ENCODE results near the gene PRICKLE2.

PRICKLE2 gene

GRCh38 chr3:64125561-64125960 lies 99.7 kb downstream of the PRICKLE2 start:
- no peak for DNase-seq

GRCh38 chr3:64123931-64124330 lies 101.3 kb downstream of the PRICKLE2 start:
- DNase-seq, result no peak

- DNase-seq, result no peak
Measured at GRCh38 chr3:64122476-64122875, 102.8 kb downstream of the PRICKLE2 start.

- no peak for DNase-seq
Measured at GRCh38 chr3:64121750-64122311, 103.4 kb downstream of the PRICKLE2 start.

- DNase-seq, result no peak
Measured at GRCh38 chr3:64120876-64121275, 104.4 kb downstream of the PRICKLE2 start.

GRCh38 chr3:64117483-64117882 lies 107.8 kb downstream of the PRICKLE2 start:
- DNase-seq, result no peak

- DNase-seq, result no peak
Measured at GRCh38 chr3:64114651-64115050, 110.6 kb downstream of the PRICKLE2 start.

- DNase-seq, result no peak
Measured at GRCh38 chr3:64111872-64112271, 113.4 kb downstream of the PRICKLE2 start.

- no peak for DNase-seq
Measured at GRCh38 chr3:64111083-64111482, 114.2 kb downstream of the PRICKLE2 start.

- peak; percentile 27 for DNase-seq
Measured at GRCh38 chr3:64110071-64110470, 115.2 kb downstream of the PRICKLE2 start.

GRCh38 chr3:64109438-64109837 lies 115.8 kb downstream of the PRICKLE2 start:
- no peak for DNase-seq

GRCh38 chr3:64108784-64109317 lies 116.4 kb downstream of the PRICKLE2 start:
- DNase-seq, result no peak

GRCh38 chr3:64108231-64108630 lies 117.0 kb downstream of the PRICKLE2 start:
- DNase-seq, result no peak

GRCh38 chr3:64107190-64107589 lies 118.1 kb downstream of the PRICKLE2 start:
- DNase-seq, result no peak

GRCh38 chr3:64105816-64106215 lies 119.5 kb downstream of the PRICKLE2 start:
- no peak for DNase-seq

- no peak for DNase-seq
Measured at GRCh38 chr3:64104691-64105111, 120.6 kb downstream of the PRICKLE2 start.

- no peak for DNase-seq
Measured at GRCh38 chr3:64104006-64104405, 121.3 kb downstream of the PRICKLE2 start.

- no peak for DNase-seq
Measured at GRCh38 chr3:64103131-64103530, 122.1 kb downstream of the PRICKLE2 start.

GRCh38 chr3:64102147-64102546 lies 123.1 kb downstream of the PRICKLE2 start:
- DNase-seq, result no peak

- DNase-seq, result no peak
Measured at GRCh38 chr3:64099316-64099715, 126.0 kb downstream of the PRICKLE2 start.

GRCh38 chr3:64098670-64099069 lies 126.6 kb downstream of the PRICKLE2 start:
- no peak for DNase-seq

GRCh38 chr3:64097920-64098319 lies 127.3 kb downstream of the PRICKLE2 start:
- DNase-seq, result no peak

GRCh38 chr3:64095802-64096201 lies 129.5 kb downstream of the PRICKLE2 start:
- no peak for DNase-seq

GRCh38 chr3:64094713-64095079 lies 130.6 kb downstream of the PRICKLE2 start:
- no peak for DNase-seq
